NB4 (cell line): ENCODE results near the gene CYP4V2.

Source experiments
- CTCF ChIP-seq: IDR thresholded peaks from one replicate; pipeline ENCODE4 v1.5.1; 2012; ENCODE audit warnings: low read depth, low read length
- POLR2A ChIP-seq: IDR thresholded peaks from 2 replicates; pipeline ENCODE4 v1.6.1; 2011; ENCODE audit warnings: mild to moderate bottlenecking; ENCODE audit not compliant: insufficient read length; ENCODE audit errors: extremely low read depth

- TF ChIP-seq CTCF = no peak
- TF ChIP-seq POLR2A = peak; percentile 39
Observed at GRCh38 chr4:186191200-186192065, at the start of gene CYP4V2.
